Spinal cord (tissue), 10 donors: ENCODE measurements around the gene PRIM2. TPM values are rescaled to one million over a fixed set of nuclear protein-coding genes. Genes with fewer than 3 reads are reported as not detected.
A peak's percentile ranks its signal among the peaks of the same experiment; 100 is the strongest.
"Not testable (repeated sequence)": the region's sequence is repeated elsewhere in the genome, so short reads cannot be mapped to it uniquely, and the experiment has no call there.

Experiments
- DNase-seq, 6 donors: peaks; one replicate each; pipeline versions ENCODE4 v3.0.0 to v3.0.0-alpha.2; 2013 to 2015; ENCODE audit warnings: low spot score in 6 of 6, low read depth in 4 of 6
- H3K27ac ChIP-seq: one replicate; pipeline ENCODE4 v1.5.1; 2013; ENCODE audit warnings: low read depth, low read length, control low read depth
- H3K27me3 ChIP-seq: one replicate; pipeline ENCODE4 v1.6.1; 2013; ENCODE audit warnings: low read length; ENCODE audit not compliant: control insufficient read depth, insufficient read depth
- H3K36me3 ChIP-seq: one replicate; pipeline ENCODE4 v1.6.1; 2013; ENCODE audit warnings: low read length; ENCODE audit not compliant: control insufficient read depth, insufficient read depth
- H3K4me1 ChIP-seq: one replicate; pipeline ENCODE4 v1.6.1; 2013; ENCODE audit warnings: low read length; ENCODE audit not compliant: control insufficient read depth, insufficient read depth
- H3K4me3 ChIP-seq: one replicate; pipeline ENCODE4 v1.5.1; 2013; ENCODE audit warnings: low read depth, low read length, control low read depth
- H3K9me3 ChIP-seq: one replicate; pipeline ENCODE4 v1.6.1; 2013; ENCODE audit warnings: low read length; ENCODE audit not compliant: control insufficient read depth, insufficient read depth
- WGBS: methylation state at CpG from one replicate; pipeline ENCODE4 v1.1.5; 2013; ENCODE audit warnings: missing lambda C conversion rate; ENCODE audit not compliant: insufficient coverage; 5-methylcytosine and 5-hydroxymethylcytosine counted together
- polyA plus RNA-seq, 2 donors: library from polyadenylated mRNA; unstranded; fragments of 120-200 nt; gene quantifications; one replicate each; pipeline ENCODE4 v1.2.1, GENCODE V29; 2013; ENCODE audit not compliant: insufficient read length in 2 of 2
- total RNA-seq, 2 donors: library from RNA; depleted of rRNA in 1 of 2; stranded (reverse); fragments of 120-200 nt in 1 of 2; fragments of >200 nt in 1 of 2; gene quantifications; one replicate each; pipeline versions ENCODE4 v1.2.3 to v1.2.4, GENCODE V29; 2013 to 2014
- donor health status: healthy.

Gene PRIM2
- total and polyA plus RNA-seq, 4 donors = 8.1 to 19.7 (median 13.6) TPM

GRCh38 chr6:57315111-57315510 lies 2.3 kb upstream of the PRIM2 start:
- no peak overlapping the region for H3K27ac ChIP-seq
- H3K27me3 ChIP-seq = no peaks in the 10 kb centered on the region
- H3K36me3 ChIP-seq = no peaks in the 10 kb centered on the region
- no peak for DNase-seq
- 88% methylated on average over 1 of the region's 1 CpG for WGBS
- H3K9me3 ChIP-seq = no peaks in the 10 kb centered on the region
- peaks cover 4% of the 10 kb centered on the region for H3K4me1 ChIP-seq
- H3K4me3 ChIP-seq = no peak overlapping the region

GRCh38 chr6:57315851-57316250 lies 1.6 kb upstream of the PRIM2 start:
- Histone ChIP-seq H3K9me3 (no peaks in the 10 kb centered on the region), H3K36me3 (no peaks in the 10 kb centered on the region), H3K27me3 (no peaks in the 10 kb centered on the region), H3K4me1 (peaks cover 4% of the 10 kb centered on the region), H3K27ac (no peak overlapping the region), H3K4me3 (no peak overlapping the region)
- WGBS = 100% methylated on average over 3 of the region's 9 CpGs
- DNase-seq = no peak

DNA sequence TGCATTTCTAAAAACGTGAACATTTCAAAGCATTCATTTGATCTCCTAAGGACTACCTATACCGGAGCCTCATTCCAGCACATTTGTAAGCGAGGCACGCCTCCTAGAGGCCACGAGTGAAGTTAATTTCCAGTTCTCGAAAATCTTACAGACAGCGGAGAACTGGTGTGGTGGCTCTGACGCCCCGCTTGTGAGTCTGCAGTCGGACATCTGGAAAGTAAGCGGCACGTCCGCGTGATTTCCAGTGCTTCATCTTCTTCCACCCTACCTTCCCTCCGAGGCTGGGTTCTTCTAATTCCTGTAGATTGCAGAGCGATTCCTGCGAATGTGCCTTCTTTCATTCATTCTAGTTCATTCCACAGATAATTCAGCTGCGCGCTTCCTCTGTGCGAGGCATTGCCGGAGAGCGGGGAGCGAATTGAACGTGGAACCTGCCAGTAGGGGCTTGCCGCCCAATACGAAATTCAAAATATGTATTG lies 810 bp upstream of the PRIM2 start:
- Histone ChIP-seq H3K4me1 (peaks cover 4% of the 10 kb centered on the region), H3K4me3 (peak overlapping the region; percentile 83), H3K27ac (peak overlapping the region; percentile 79), H3K9me3 (no peaks in the 10 kb centered on the region), H3K36me3 (no peaks in the 10 kb centered on the region), H3K27me3 (no peaks in the 10 kb centered on the region)
- WGBS = 0% methylated on average over 21 of the region's 26 CpGs
- DNase-seq = peak; percentile 77 to 98 (median 84)

- Histone ChIP-seq H3K4me1 (no peaks in the 10 kb centered on the region), H3K27ac (no peak overlapping the region), H3K9me3 (peaks cover 3% of the 10 kb centered on the region), H3K4me3 (no peak overlapping the region), H3K36me3 (peaks cover 9% of the 10 kb centered on the region), H3K27me3 (no peaks in the 10 kb centered on the region)
- no CpG with 5 or more reads among the region's 1 CpG for WGBS
- DNase-seq = peak in 2 of 6 donors; percentile 22 to 41
Measured at GRCh38 chr6:57324538-57324937, 7.1 kb downstream of the PRIM2 start.

- no peaks in the 10 kb centered on the region for H3K4me1 ChIP-seq
- no peak overlapping the region for H3K27ac ChIP-seq
- peaks cover 10% of the 10 kb centered on the region for H3K9me3 ChIP-seq
- 100% methylated on average over 1 of the region's 2 CpGs for WGBS
- peaks cover 9% of the 10 kb centered on the region for H3K36me3 ChIP-seq
- no peak for DNase-seq
- H3K27me3 ChIP-seq = no peaks in the 10 kb centered on the region
- no peak overlapping the region for H3K4me3 ChIP-seq
Measured at GRCh38 chr6:57327311-57327710, 9.9 kb downstream of the PRIM2 start.

DNA sequence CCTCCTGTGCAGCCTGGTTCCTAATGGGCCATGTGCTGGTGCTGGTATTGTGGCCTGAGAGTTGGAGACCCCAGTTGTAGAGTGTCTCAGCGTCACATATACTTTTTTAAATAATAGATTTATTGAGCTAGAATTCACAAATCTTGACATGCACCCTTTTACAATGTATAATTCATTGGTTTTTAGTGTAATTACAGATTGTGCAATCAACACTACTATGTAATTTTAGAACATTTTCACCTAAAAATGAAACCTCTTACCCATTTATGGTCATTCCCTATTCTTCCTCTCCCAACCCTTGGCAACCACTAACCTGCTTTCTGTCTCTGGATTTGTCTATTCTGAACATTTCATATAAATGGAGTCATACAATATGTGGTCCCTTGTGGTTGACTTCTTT lies 10.6 kb downstream of the PRIM2 start:
- peaks cover 9% of the 10 kb centered on the region for H3K36me3 ChIP-seq
- H3K9me3 ChIP-seq = peaks cover 12% of the 10 kb centered on the region
- no peaks in the 10 kb centered on the region for H3K4me1 ChIP-seq
- H3K27ac ChIP-seq = no peak overlapping the region
- no peak overlapping the region for H3K4me3 ChIP-seq
- no peak for DNase-seq
- H3K27me3 ChIP-seq = no peaks in the 10 kb centered on the region
- no CpG with 5 or more reads among the region's 1 CpG for WGBS

GRCh38 chr6:57329933-57330332 lies 12.5 kb downstream of the PRIM2 start:
- peaks cover 14% of the 10 kb centered on the region for H3K9me3 ChIP-seq
- no peaks in the 10 kb centered on the region for H3K4me1 ChIP-seq
- no peak overlapping the region for H3K27ac ChIP-seq
- no peak for DNase-seq
- H3K36me3 ChIP-seq = peaks cover 9% of the 10 kb centered on the region
- no peaks in the 10 kb centered on the region for H3K27me3 ChIP-seq
- no peak overlapping the region for H3K4me3 ChIP-seq

- no peaks in the 10 kb centered on the region for H3K36me3 ChIP-seq
- no CpG with 5 or more reads among the region's 2 CpGs for WGBS
- no peak overlapping the region for H3K27ac ChIP-seq
- no peak for DNase-seq
- H3K4me3 ChIP-seq = no peak overlapping the region
- H3K27me3 ChIP-seq = no peaks in the 10 kb centered on the region
- no peaks in the 10 kb centered on the region for H3K9me3 ChIP-seq
- no peaks in the 10 kb centered on the region for H3K4me1 ChIP-seq
Measured at GRCh38 chr6:57342148-57342669, 24.8 kb downstream of the PRIM2 start.

DNA sequence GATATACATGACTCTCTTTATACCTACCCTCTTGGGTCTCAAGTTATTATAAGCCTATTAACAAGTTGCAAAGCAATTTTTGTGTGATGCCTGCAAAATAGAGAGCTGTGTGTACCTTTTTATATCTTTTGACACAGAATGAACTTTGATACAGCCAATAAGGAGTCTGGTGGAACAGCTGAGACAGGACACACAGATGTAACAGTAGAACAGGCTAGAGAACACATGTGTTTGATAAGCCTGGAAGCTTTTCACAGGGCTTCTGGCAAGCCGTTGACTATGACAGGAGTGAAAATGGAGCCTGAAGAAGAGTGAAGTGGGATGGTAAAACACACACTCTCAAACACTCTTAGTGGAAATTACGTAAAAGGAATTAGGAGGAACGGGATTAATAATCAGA lies 25.9 kb downstream of the PRIM2 start:
- not testable (repeated sequence) for H3K27ac ChIP-seq, H3K9me3 ChIP-seq, H3K36me3 ChIP-seq, H3K27me3 ChIP-seq, DNase-seq, H3K4me1 ChIP-seq, H3K4me3 ChIP-seq
- WGBS = 100% methylated on average over 2 of the region's 3 CpGs

- not testable (repeated sequence) for H3K27me3 ChIP-seq, H3K4me1 ChIP-seq, H3K27ac ChIP-seq, H3K4me3 ChIP-seq, H3K9me3 ChIP-seq, H3K36me3 ChIP-seq, DNase-seq
- 100% methylated on average over 1 of the region's 2 CpGs for WGBS
Measured at GRCh38 chr6:57346715-57347114, 29.3 kb downstream of the PRIM2 start.
